Measurements from ENCODE around the gene ROR1. TPM values are rescaled to one million over a fixed set of nuclear protein-coding genes. Genes with fewer than 3 reads are reported as not detected.
"Not testable (repeated sequence)": the region's sequence is repeated elsewhere in the genome, so short reads cannot be mapped to it uniquely, and the experiment has no call there.

The ROR1 gene
- polyA plus RNA-seq, 3 donors from 2014 or later = 1.1 to 3.3 (median 1.2) TPM

- no peak for DNase-seq
- no peak overlapping the region for H3K27ac Mint-ChIP-seq
Measured at GRCh38 chr1:64223329-64224151, 449.7 kb downstream of the ROR1 start.

GRCh38 chr1:64224236-64224635 is 450.4 kb downstream of the ROR1 start:
- not testable (repeated sequence) for H3K27ac Mint-ChIP-seq; H3K27me3 Mint-ChIP-seq (ENCODE audit: low read depth in 3 of 3); H3K4me3 Mint-ChIP-seq; DNase-seq; H3K36me3 Mint-ChIP-seq; H3K9me3 Mint-ChIP-seq; H3K4me1 Mint-ChIP-seq

More at GRCh38 chr1:64223329-64224151, 449.7 kb downstream of the ROR1 start:
- H3K36me3 Mint-ChIP-seq = no peaks in the 10 kb centered on the region
- no peak overlapping the region for H3K4me3 Mint-ChIP-seq
- H3K4me1 Mint-ChIP-seq = no peaks in the 10 kb centered on the region
- no peaks in the 10 kb centered on the region for H3K9me3 Mint-ChIP-seq
- peaks cover 0 to 4% (median 0%) of the 10 kb centered on the region in 3 donors for H3K27me3 Mint-ChIP-seq (ENCODE audit: low read depth in 3 of 3)

- no peaks in the 10 kb centered on the region for H3K9me3 Mint-ChIP-seq
- H3K4me3 Mint-ChIP-seq = no peak overlapping the region
- DNase-seq = no peak
- no peaks in the 10 kb centered on the region for H3K36me3 Mint-ChIP-seq
- H3K27ac Mint-ChIP-seq = no peak overlapping the region
- peaks cover 0 to 2% (median 0%) of the 10 kb centered on the region in 3 donors for H3K27me3 Mint-ChIP-seq (ENCODE audit: low read depth in 3 of 3)
- no peaks in the 10 kb centered on the region for H3K4me1 Mint-ChIP-seq
Measured at GRCh38 chr1:64228167-64228957, 454.5 kb downstream of the ROR1 start.

- H3K4me3 Mint-ChIP-seq = no peak overlapping the region
- no peak for DNase-seq
- no peaks in the 10 kb centered on the region for H3K9me3 Mint-ChIP-seq
- H3K4me1 Mint-ChIP-seq = no peaks in the 10 kb centered on the region
- H3K27me3 Mint-ChIP-seq (ENCODE audit: low read depth in 3 of 3) = peaks cover 0 to 2% (median 2%) of the 10 kb centered on the region in 3 donors
- no peak overlapping the region for H3K27ac Mint-ChIP-seq
- no peaks in the 10 kb centered on the region for H3K36me3 Mint-ChIP-seq
Measured at GRCh38 chr1:64229307-64229706, 455.5 kb downstream of the ROR1 start.

Other genes starting within 250 kb of the ROR1 start
- 100 to 1,000 TPM in 1 of 3 donors, 10 to 100 TPM in 2; 61.6 to 108 (median 67.4) TPM for gene PGM1, start 180.6 kb upstream of the ROR1 start, polyA plus RNA-seq